Adrenal gland (tissue), 12 donors: ENCODE data around the gene EMILIN1. TPM values are rescaled to one million over a fixed set of nuclear protein-coding genes. Genes with fewer than 3 reads are reported as not detected.
A peak's percentile ranks its signal among the peaks of the same experiment; 100 is the strongest.
"Not testable (repeated sequence)": the region's sequence is repeated elsewhere in the genome, so short reads cannot be mapped to it uniquely, and the experiment has no call there.

Experiments
- DNase-seq, 7 donors: peaks; one replicate each; pipeline ENCODE4 v3.0.0-alpha.2; 2019 to 2020
- H3K27ac ChIP-seq, 5 donors: fragments of 200-600 bp; sonication (generic) in 4 of 5; 1 replicate in 3 of 5; 2 replicates in 2 of 5; pipeline versions ENCODE4 v1.5.1 to v1.8.0; 2016 to 2020; ENCODE audit warnings: mild to moderate bottlenecking in 1 of 5
- H3K27me3 ChIP-seq: fragments of 200-600 bp; 2 replicates; pipeline ENCODE4 v1.8.0; 2021
- H3K36me3 ChIP-seq, 2 donors: fragments of 200-600 bp; replicated peaks in 1 of 2; 1 replicate in 1 of 2; 2 replicates in 1 of 2; pipeline versions ENCODE4 v1.5.1 to v1.8.0; 2018 to 2022
- H3K4me1 ChIP-seq, 2 donors: fragments of 200-600 bp; replicated peaks in 1 of 2; 1 replicate in 1 of 2; 2 replicates in 1 of 2; pipeline versions ENCODE4 v1.5.1 to v1.8.0; 2018 to 2021
- H3K4me3 ChIP-seq, 4 donors: fragments of 200-600 bp; sonication (generic) in 3 of 4; one replicate each; pipeline ENCODE4 v1.5.1; 2016 to 2018
- H3K9me3 ChIP-seq, 3 donors: fragments of 200-600 bp; sonication (generic) in 1 of 3; replicated peaks in 1 of 3; 1 replicate in 2 of 3; 2 replicates in 1 of 3; pipeline versions ENCODE4 v1.5.1 to v1.8.0; 2016 to 2021
- POLR2A ChIP-seq, 2 donors: fragments of 450-650 bp; IDR thresholded peaks; one replicate each; pipeline ENCODE4 v1.6.1; 2017; ENCODE audit warnings: antibody characterized with exemption in 2 of 2, mild to moderate bottlenecking in 2 of 2, moderate library complexity in 1 of 2
- WGBS, 4 donors: extraction: QIAGEN DNeasy Blood & Tissue Kit in 2 of 4; methylation state at CpG; one replicate each; pipeline versions ENCODE4 v1.1.5 to v1.1.7; 2013 to 2017; 5-methylcytosine and 5-hydroxymethylcytosine counted together
- intact Hi-C, 2 donors: fragments of 100-400 bp; cut with DNase I; formaldehyde crosslinking; loops; one replicate each; pipeline versions ENCODE4 v1.14.1 to v1.15.0; 2022 to 2023
- polyA plus RNA-seq, 3 donors: library from polyadenylated mRNA; stranded (reverse); fragments of 200-250 nt in 2 of 3; fragments of 350-450 nt in 1 of 3; fragmentation: Illumina TruSeq in 1 of 3; extraction: RNeasy Lipid Tissue Mini Kit (QIAGEN cat#74804) in 1 of 3; gene quantifications; one replicate each; pipeline ENCODE4 v1.2.3, GENCODE V29; 2013 to 2014
- total RNA-seq, 9 donors: library from RNA; depleted of rRNA in 4 of 9; stranded (reverse); fragments of >200 nt in 4 of 9; fragments of 120-200 nt in 1 of 9; fragmentation: NEBNext Ultra II Directional in 1 of 9; extraction: Animal tissue kit (Norgen Biotek cat#: 25700) in 1 of 9; gene quantifications; one replicate each; pipeline versions ENCODE4 v1.1.0 to v1.2.4, GENCODE V29; 2013 to 2023
- TF ChIP-seq, protein P1 (sequence below), 6 experiments: fragments of 450-650 bp in 4 of 6; fragments of 200-600 bp in 2 of 6; sonication (generic) in 1 of 6; IDR thresholded peaks; 1 replicate in 5 of 6; 2 replicates in 1 of 6; pipeline versions ENCODE4 v1.5.1 to v1.8.0; 2016 to 2021; ENCODE audit warnings: antibody characterized with exemption in 6 of 6, mild to moderate bottlenecking in 2 of 6, moderate library complexity in 1 of 6
- donor health status: healthy with polysubstance abuse.
- donor health status: Bipolar disorder and iron deficiency.
- donor health status: DM: yes; HTN: yes; CAD: no.
- donor health status: DM: no; HTN: no; CAD: no.
- donor health status: DM: no; HTN: no; CAD: no.
- donor health status: DM: yes; HTN: yes; CAD: no.

EMILIN1 gene
- total and polyA plus RNA-seq, 12 donors: 4.2 to 243 (median 99.6) TPM

DNA sequence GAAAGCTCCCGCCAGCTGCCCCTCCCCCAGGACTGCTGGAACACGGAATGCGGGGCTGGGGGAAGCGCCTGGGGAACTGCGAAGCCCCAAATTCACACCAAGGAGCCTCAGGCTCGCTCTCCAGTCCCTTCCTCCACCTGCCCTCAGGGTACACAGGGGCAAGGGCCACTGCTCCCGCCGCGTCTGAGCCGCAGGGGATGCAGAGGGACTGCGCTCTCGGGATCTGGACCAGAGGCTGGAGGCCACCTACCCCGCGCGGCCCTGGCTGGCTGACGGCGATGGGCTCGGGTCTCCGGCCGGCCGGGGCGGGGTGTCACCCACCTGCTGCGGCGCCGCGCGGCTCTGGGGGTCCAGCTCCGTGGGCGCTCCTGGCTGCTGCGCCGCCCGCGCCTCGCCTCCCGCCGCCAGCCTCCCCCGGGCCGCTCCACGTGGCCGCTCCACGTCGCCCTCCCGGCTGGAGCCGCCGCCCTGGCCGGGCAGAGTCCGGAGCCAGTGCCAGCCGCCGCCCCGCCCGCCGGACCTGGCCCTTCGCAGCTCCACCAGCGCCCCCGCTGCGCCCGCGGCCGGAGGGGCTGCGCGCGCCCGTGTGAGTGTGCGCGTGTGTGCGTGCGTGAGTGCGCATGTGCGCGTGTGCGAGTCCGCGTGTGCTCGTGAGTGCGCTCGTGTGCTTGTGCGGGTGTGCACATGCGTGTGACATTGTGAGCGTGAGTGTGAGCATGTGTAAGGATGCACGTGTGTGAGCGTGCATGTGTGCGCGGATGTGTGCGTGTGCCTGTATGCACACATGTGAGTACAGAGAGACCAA, 40.3 kb downstream of the EMILIN1 start, which contains the start of gene CGREF1:
Gene CGREF1, minus strand, starts transcription at position 604 of the 805 bp plus-strand sequence. CDS start 14,762 bp downstream, outside the sequence.
- DNase-seq: no peak
- Histone ChIP-seq H3K36me3 (no peaks in the 10 kb centered on the region), H3K9me3 (no peaks in the 10 kb centered on the region), H3K4me3 (peak within 1 kb of the TSS in 1 of 4 donors; percentile 51), H3K27ac (no peak within 1 kb of the TSS), H3K27me3 (peaks cover 9% of the 10 kb centered on the region), H3K4me1 (peaks cover 0 to 11% of the 10 kb centered on the region in 2 donors)
- TF ChIP-seq, protein P1, sequence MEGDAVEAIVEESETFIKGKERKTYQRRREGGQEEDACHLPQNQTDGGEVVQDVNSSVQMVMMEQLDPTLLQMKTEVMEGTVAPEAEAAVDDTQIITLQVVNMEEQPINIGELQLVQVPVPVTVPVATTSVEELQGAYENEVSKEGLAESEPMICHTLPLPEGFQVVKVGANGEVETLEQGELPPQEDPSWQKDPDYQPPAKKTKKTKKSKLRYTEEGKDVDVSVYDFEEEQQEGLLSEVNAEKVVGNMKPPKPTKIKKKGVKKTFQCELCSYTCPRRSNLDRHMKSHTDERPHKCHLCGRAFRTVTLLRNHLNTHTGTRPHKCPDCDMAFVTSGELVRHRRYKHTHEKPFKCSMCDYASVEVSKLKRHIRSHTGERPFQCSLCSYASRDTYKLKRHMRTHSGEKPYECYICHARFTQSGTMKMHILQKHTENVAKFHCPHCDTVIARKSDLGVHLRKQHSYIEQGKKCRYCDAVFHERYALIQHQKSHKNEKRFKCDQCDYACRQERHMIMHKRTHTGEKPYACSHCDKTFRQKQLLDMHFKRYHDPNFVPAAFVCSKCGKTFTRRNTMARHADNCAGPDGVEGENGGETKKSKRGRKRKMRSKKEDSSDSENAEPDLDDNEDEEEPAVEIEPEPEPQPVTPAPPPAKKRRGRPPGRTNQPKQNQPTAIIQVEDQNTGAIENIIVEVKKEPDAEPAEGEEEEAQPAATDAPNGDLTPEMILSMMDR (IDR thresholded peaks at IDR 0.05): no peak
- no peak for TF ChIP-seq POLR2A (IDR thresholded peaks at IDR 0.05)
- 3 to 33% (median 4%) methylated on average over 8 to 84 of the region's 84 CpGs for WGBS, 4 donors
- intact Hi-C loops: no loop called here

DNA sequence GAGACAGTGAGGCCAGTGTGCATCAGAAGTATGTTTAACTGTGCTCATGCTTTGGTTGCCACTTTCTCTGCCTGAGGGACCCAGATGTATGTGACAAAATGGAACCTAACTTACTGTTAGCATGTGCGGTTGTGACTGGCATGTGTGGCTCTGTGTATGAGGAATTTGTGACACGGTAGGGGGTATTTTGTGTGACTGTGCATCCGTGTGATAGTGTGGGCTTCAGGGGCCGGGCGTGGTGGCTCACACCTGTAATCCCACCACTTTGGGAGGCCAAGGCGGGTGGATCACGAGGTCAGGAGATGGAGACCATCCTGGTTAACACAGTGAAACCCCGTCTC, 40.9 kb downstream of the EMILIN1 start:
- DNase-seq, H3K36me3 ChIP-seq, H3K27me3 ChIP-seq, intact Hi-C loops, H3K27ac ChIP-seq, H3K9me3 ChIP-seq: not testable (repeated sequence)
- peak overlapping the region in 1 of 4 donors; percentile 51 for H3K4me3 ChIP-seq
- 80 to 84% (median 82%) methylated on average over 8 of the region's 8 CpGs for WGBS, 4 donors
- H3K4me1 ChIP-seq: peaks cover 0 to 11% of the 10 kb centered on the region in 2 donors

DNA sequence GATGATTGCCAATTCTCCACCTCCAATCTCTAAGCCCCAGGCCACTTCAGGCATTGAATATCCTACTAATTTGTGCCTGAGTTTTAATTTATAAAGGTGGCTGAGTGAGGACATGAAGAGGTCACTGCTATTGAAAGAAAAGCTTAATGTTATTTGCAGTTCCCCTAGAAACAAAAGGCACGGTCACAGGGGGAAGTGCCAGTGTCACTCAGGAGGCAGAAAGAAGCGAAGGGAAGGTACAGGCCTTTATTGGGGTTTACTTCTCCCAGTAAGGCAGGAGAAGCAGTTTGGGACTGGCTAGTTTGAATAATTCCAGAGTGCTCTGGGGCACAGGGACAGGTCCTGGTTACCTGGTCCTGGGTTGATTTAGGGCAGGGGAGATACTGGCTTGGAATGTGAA, 43.5 kb downstream of the EMILIN1 start:
- TF ChIP-seq POLR2A (IDR thresholded peaks at IDR 0.05): no peak
- TF ChIP-seq, protein P1 (IDR thresholded peaks at IDR 0.05): no peak
- no peaks in the 10 kb centered on the region for H3K9me3 ChIP-seq
- H3K4me1 ChIP-seq: peaks cover 0 to 11% of the 10 kb centered on the region in 2 donors
- 72 to 85% (median 81%) methylated on average over 2 of the region's 2 CpGs for WGBS, 4 donors
- no peak overlapping the region for H3K27ac ChIP-seq
- no peaks in the 10 kb centered on the region for H3K36me3 ChIP-seq
- H3K27me3 ChIP-seq: peaks cover 9% of the 10 kb centered on the region
- intact Hi-C loops: no loop called here
- H3K4me3 ChIP-seq: no peak overlapping the region
- DNase-seq: no peak

DNA sequence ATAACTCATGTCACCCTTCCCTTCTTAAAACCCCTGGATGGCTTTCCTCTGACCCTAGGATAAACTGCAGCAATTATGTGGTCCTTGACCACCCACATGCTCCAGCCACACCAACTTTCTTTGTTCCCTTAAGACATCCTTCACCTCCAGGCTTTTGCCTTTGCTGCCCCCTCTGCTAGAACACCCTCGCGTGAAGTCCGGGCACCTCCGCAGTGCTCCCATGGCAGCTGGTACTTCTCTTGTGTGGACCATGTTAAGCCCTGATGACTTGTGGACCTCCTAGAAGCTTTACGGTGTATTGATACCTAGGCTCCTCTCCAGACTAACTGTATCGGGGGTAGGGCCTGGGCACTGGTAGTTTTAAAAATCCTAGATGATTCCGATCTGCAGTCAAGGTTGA, 44.4 kb downstream of the EMILIN1 start:
- Histone ChIP-seq H3K27ac (no peak overlapping the region), H3K27me3 (peaks cover 9% of the 10 kb centered on the region), H3K9me3 (no peaks in the 10 kb centered on the region), H3K4me1 (peaks cover 0 to 11% of the 10 kb centered on the region in 2 donors), H3K4me3 (no peak overlapping the region), H3K36me3 (no peaks in the 10 kb centered on the region)
- TF ChIP-seq POLR2A (IDR thresholded peaks at IDR 0.05): no peak
- TF ChIP-seq, protein P1 (IDR thresholded peaks at IDR 0.05): no peak
- DNase-seq: no peak
- intact Hi-C loops: no loop called here
- WGBS, 4 donors: 86 to 89% (median 88%) methylated on average over 7 of the region's 7 CpGs
